ENCODE results near the gene TTBK1.

The TTBK1 gene

GRCh38 chr6:43256670-43257366, 13.5 kb downstream of the TTBK1 start:
- no peak for DNase-seq

- DNase-seq, result no peak
Measured at GRCh38 chr6:43257367-43258145, 14.3 kb downstream of the TTBK1 start.

GRCh38 chr6:43258180-43258579, 14.9 kb downstream of the TTBK1 start:
- DNase-seq, result no peak

GRCh38 chr6:43258807-43259686, 15.8 kb downstream of the TTBK1 start:
- DNase-seq, result no peak

- no peak for DNase-seq
Measured at GRCh38 chr6:43260791-43261190, 17.5 kb downstream of the TTBK1 start.

GRCh38 chr6:43261198-43261597, 17.9 kb downstream of the TTBK1 start:
- DNase-seq, result no peak

GRCh38 chr6:43262000-43262779, 18.9 kb downstream of the TTBK1 start:
- no peak for DNase-seq

GRCh38 chr6:43262780-43263313, 19.6 kb downstream of the TTBK1 start:
- DNase-seq, result no peak

- DNase-seq, result no peak
Measured at GRCh38 chr6:43263314-43264178, 20.3 kb downstream of the TTBK1 start.

GRCh38 chr6:43264599-43265145, 21.4 kb downstream of the TTBK1 start:
- DNase-seq, result no peak

GRCh38 chr6:43265564-43265963, 22.3 kb downstream of the TTBK1 start:
- DNase-seq, result no peak

- no peak for DNase-seq
Measured at GRCh38 chr6:43267619-43268354, 24.5 kb downstream of the TTBK1 start.

GRCh38 chr6:43268355-43268700, 25.0 kb downstream of the TTBK1 start:
- no peak for DNase-seq

- no peak for DNase-seq
Measured at GRCh38 chr6:43268782-43269272, 25.5 kb downstream of the TTBK1 start.

- no peak for DNase-seq
Measured at GRCh38 chr6:43269273-43270007, 26.2 kb downstream of the TTBK1 start.

- no peak for DNase-seq
Measured at GRCh38 chr6:43271103-43271815, 28.0 kb downstream of the TTBK1 start.

GRCh38 chr6:43271944-43272343, 28.7 kb downstream of the TTBK1 start:
- DNase-seq, result no peak

- DNase-seq, result no peak
Measured at GRCh38 chr6:43273707-43274106, 30.4 kb downstream of the TTBK1 start.

Measured in DMS 273 treated with DMSO at 0.1 percent for 48 hours (cell line).